ENCODE results near the gene C2CD4B.

Gene C2CD4B

GRCh38 chr15:62163397-62164013, 1.6 kb downstream of the C2CD4B start:
- DNase-seq (ENCODE audit: insufficient read length, low spot score), result no peak
- FAIRE-seq, result no peak
- no peak for TF ChIP-seq PAX5 (IDR thresholded peaks at IDR 0.05; ENCODE audit: insufficient read depth, low read length, severe bottlenecking)
- no peak for TF ChIP-seq POU2F2 (IDR thresholded peaks at IDR 0.05; ENCODE audit: low read depth, low read length)
- TF ChIP-seq POLR2AphosphoS5 (IDR thresholded peaks at IDR 0.05; ENCODE audit: low read depth, low read length), result no peak
- no peak for TF ChIP-seq SPI1 (IDR thresholded peaks at IDR 0.05; ENCODE audit: low read depth, low read length)
- no peak for TF ChIP-seq TAF1 (IDR thresholded peaks at IDR 0.05; ENCODE audit: low read depth, low read length)
- TF ChIP-seq POLR2A (IDR thresholded peaks at IDR 0.05; ENCODE audit: low read depth, low read length), result no peak

- DNase-seq (ENCODE audit: insufficient read length, low spot score) (no peak), FAIRE-seq (no peak)
- TF ChIP-seq PAX5 (IDR thresholded peaks at IDR 0.05; ENCODE audit: insufficient read depth, low read length, severe bottlenecking) (no peak), SPI1 (IDR thresholded peaks at IDR 0.05; ENCODE audit: low read depth, low read length) (no peak), POLR2A (IDR thresholded peaks at IDR 0.05; ENCODE audit: low read depth, low read length) (no peak), TAF1 (IDR thresholded peaks at IDR 0.05; ENCODE audit: low read depth, low read length) (no peak), POLR2AphosphoS5 (IDR thresholded peaks at IDR 0.05; ENCODE audit: low read depth, low read length) (no peak), POU2F2 (IDR thresholded peaks at IDR 0.05; ENCODE audit: low read depth, low read length) (no peak)
These were observed 11.9 kb downstream of the C2CD4B start for GRCh38 chr15:62153228-62153627.

DNA sequence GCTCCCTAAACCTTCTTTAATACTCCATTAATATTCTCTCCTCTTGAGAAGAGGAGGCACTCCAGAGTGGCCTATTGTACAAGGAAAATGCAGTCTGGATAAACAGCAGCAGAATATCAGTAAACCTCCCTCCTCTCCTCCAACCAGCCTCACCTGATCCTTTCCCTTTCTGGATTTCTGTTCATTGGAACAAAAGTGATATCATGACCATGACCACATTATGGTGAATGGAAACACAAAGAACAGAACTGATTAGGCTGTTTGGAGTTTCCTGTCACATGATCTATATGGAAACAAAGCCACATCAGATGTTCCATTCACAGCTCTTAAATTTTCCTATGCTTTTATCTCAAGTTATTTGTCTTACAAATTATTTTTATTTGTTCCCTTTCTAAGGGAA, 14.6 kb downstream of the C2CD4B start:
- FAIRE-seq (no peak), DNase-seq (ENCODE audit: insufficient read length, low spot score) (no peak)
- TF ChIP-seq PAX5 (IDR thresholded peaks at IDR 0.05; ENCODE audit: insufficient read depth, low read length, severe bottlenecking), result no peak
- no peak for TF ChIP-seq POU2F2 (IDR thresholded peaks at IDR 0.05; ENCODE audit: low read depth, low read length)
- no peak for TF ChIP-seq POLR2A (IDR thresholded peaks at IDR 0.05; ENCODE audit: low read depth, low read length)
- TF ChIP-seq POLR2AphosphoS5 (IDR thresholded peaks at IDR 0.05; ENCODE audit: low read depth, low read length), result no peak
- TF ChIP-seq TAF1 (IDR thresholded peaks at IDR 0.05; ENCODE audit: low read depth, low read length), result no peak
- TF ChIP-seq SPI1 (IDR thresholded peaks at IDR 0.05; ENCODE audit: low read depth, low read length), result no peak

GRCh38 chr15:62149729-62150128, 15.4 kb downstream of the C2CD4B start:
- FAIRE-seq, result no peak

DNA sequence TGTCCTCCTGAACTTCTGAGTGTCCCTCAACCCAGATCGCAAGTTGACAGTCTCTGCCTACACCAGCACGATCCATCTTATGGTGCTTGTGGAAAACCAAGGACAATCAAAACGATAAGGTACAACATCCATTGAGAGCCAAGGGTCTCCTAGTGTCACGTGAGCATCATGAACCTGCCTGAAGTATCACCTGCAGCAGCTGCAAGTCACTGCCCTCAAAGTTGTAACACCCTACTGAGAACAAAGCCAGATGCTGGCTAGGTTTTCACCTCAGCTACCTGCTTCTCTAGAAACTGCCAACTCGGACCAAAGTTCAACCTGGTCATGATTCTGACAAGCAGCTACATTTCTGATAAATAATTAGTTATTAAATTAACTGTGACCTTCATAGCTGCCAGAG, 17.5 kb downstream of the C2CD4B start:
- no peak for TF ChIP-seq POLR2A (IDR thresholded peaks at IDR 0.05; ENCODE audit: low read depth, low read length)
- no peak for TF ChIP-seq SPI1 (IDR thresholded peaks at IDR 0.05; ENCODE audit: low read depth, low read length)
- TF ChIP-seq TAF1 (IDR thresholded peaks at IDR 0.05; ENCODE audit: low read depth, low read length), result no peak
- TF ChIP-seq POU2F2 (IDR thresholded peaks at IDR 0.05; ENCODE audit: low read depth, low read length), result no peak
- FAIRE-seq (no peak), DNase-seq (ENCODE audit: insufficient read length, low spot score) (no peak)

More at GRCh38 chr15:62149729-62150128, 15.4 kb downstream of the C2CD4B start:
- DNase-seq (ENCODE audit: insufficient read length, low spot score), result no peak
- TF ChIP-seq SPI1 (IDR thresholded peaks at IDR 0.05; ENCODE audit: low read depth, low read length) (no peak), POLR2AphosphoS5 (IDR thresholded peaks at IDR 0.05; ENCODE audit: low read depth, low read length) (no peak), TAF1 (IDR thresholded peaks at IDR 0.05; ENCODE audit: low read depth, low read length) (no peak), POLR2A (IDR thresholded peaks at IDR 0.05; ENCODE audit: low read depth, low read length) (no peak), POU2F2 (IDR thresholded peaks at IDR 0.05; ENCODE audit: low read depth, low read length) (no peak), PAX5 (IDR thresholded peaks at IDR 0.05; ENCODE audit: insufficient read depth, low read length, severe bottlenecking) (no peak)

- DNase-seq (ENCODE audit: insufficient read length, low spot score), result no peak
- TF ChIP-seq PAX5 (IDR thresholded peaks at IDR 0.05; ENCODE audit: insufficient read depth, low read length, severe bottlenecking) (no peak), POU2F2 (IDR thresholded peaks at IDR 0.05; ENCODE audit: low read depth, low read length) (no peak), POLR2A (IDR thresholded peaks at IDR 0.05; ENCODE audit: low read depth, low read length) (no peak), TAF1 (IDR thresholded peaks at IDR 0.05; ENCODE audit: low read depth, low read length) (no peak), SPI1 (IDR thresholded peaks at IDR 0.05; ENCODE audit: low read depth, low read length) (no peak), POLR2AphosphoS5 (IDR thresholded peaks at IDR 0.05; ENCODE audit: low read depth, low read length) (no peak)
- no peak for FAIRE-seq
These were observed 17.9 kb downstream of the C2CD4B start for GRCh38 chr15:62147149-62147548.

GRCh38 chr15:62145015-62145735, 19.9 kb downstream of the C2CD4B start:
- DNase-seq (ENCODE audit: insufficient read length, low spot score), result no peak
- no peak for FAIRE-seq

DNA sequence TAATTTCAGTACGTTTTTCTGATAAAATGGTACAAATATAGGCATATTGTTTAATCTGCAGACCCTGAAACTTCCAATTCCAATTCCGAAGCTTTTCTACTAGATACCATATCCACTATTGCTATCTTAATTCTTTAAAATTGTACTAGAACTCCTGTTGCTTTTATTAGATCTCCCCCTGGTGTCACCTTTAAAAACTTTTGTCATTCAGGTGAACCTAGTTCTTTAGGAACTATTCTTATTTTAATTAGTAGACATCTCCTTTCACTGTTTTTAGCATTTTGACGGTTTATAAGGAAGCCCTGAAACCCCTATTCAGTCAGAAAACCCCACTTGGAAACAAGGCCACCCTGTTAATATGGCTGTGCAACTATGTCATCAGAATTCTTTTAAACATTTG, 22.3 kb downstream of the C2CD4B start:
- DNase-seq (ENCODE audit: insufficient read length, low spot score) (no peak), FAIRE-seq (no peak)
- no peak for TF ChIP-seq PAX5 (IDR thresholded peaks at IDR 0.05; ENCODE audit: insufficient read depth, low read length, severe bottlenecking)
- no peak for TF ChIP-seq TAF1 (IDR thresholded peaks at IDR 0.05; ENCODE audit: low read depth, low read length)
- no peak for TF ChIP-seq POLR2AphosphoS5 (IDR thresholded peaks at IDR 0.05; ENCODE audit: low read depth, low read length)
- no peak for TF ChIP-seq POU2F2 (IDR thresholded peaks at IDR 0.05; ENCODE audit: low read depth, low read length)
- no peak for TF ChIP-seq SPI1 (IDR thresholded peaks at IDR 0.05; ENCODE audit: low read depth, low read length)
- no peak for TF ChIP-seq POLR2A (IDR thresholded peaks at IDR 0.05; ENCODE audit: low read depth, low read length)

More at GRCh38 chr15:62145015-62145735, 19.9 kb downstream of the C2CD4B start:
- TF ChIP-seq POU2F2 (IDR thresholded peaks at IDR 0.05; ENCODE audit: low read depth, low read length) (no peak), TAF1 (IDR thresholded peaks at IDR 0.05; ENCODE audit: low read depth, low read length) (no peak), POLR2AphosphoS5 (IDR thresholded peaks at IDR 0.05; ENCODE audit: low read depth, low read length) (no peak), SPI1 (IDR thresholded peaks at IDR 0.05; ENCODE audit: low read depth, low read length) (no peak), POLR2A (IDR thresholded peaks at IDR 0.05; ENCODE audit: low read depth, low read length) (no peak), PAX5 (IDR thresholded peaks at IDR 0.05; ENCODE audit: insufficient read depth, low read length, severe bottlenecking) (no peak)
